Fibroblast of mammary gland (primary cell): Measurements from ENCODE around the gene CCDC126.
"Not testable (repeated sequence)": the region's sequence is repeated elsewhere in the genome, so short reads cannot be mapped to it uniquely, and the experiment has no call there.

Experiments
- DNase-seq: peaks from one replicate; pipeline ENCODE4 v3.0.0-alpha.2; 2010; ENCODE audit warnings: low read depth
- H3K4me3 ChIP-seq: 2 replicates; pipeline ENCODE4 v1.5.1; 2011; ENCODE audit warnings: low read depth, mild to moderate bottlenecking, low read length, moderate library complexity; ENCODE audit not compliant: control insufficient read depth
- TF ChIP-seq, protein P1 (sequence below): conservative IDR thresholded peaks from 2 replicates; pipeline ENCODE4 v1.5.1; 2011; ENCODE audit warnings: low read depth, low read length, inconsistent platforms; ENCODE audit not compliant: control insufficient read depth, insufficient read depth

The CCDC126 gene, protein sequence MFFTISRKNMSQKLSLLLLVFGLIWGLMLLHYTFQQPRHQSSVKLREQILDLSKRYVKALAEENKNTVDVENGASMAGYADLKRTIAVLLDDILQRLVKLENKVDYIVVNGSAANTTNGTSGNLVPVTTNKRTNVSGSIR

DNA sequence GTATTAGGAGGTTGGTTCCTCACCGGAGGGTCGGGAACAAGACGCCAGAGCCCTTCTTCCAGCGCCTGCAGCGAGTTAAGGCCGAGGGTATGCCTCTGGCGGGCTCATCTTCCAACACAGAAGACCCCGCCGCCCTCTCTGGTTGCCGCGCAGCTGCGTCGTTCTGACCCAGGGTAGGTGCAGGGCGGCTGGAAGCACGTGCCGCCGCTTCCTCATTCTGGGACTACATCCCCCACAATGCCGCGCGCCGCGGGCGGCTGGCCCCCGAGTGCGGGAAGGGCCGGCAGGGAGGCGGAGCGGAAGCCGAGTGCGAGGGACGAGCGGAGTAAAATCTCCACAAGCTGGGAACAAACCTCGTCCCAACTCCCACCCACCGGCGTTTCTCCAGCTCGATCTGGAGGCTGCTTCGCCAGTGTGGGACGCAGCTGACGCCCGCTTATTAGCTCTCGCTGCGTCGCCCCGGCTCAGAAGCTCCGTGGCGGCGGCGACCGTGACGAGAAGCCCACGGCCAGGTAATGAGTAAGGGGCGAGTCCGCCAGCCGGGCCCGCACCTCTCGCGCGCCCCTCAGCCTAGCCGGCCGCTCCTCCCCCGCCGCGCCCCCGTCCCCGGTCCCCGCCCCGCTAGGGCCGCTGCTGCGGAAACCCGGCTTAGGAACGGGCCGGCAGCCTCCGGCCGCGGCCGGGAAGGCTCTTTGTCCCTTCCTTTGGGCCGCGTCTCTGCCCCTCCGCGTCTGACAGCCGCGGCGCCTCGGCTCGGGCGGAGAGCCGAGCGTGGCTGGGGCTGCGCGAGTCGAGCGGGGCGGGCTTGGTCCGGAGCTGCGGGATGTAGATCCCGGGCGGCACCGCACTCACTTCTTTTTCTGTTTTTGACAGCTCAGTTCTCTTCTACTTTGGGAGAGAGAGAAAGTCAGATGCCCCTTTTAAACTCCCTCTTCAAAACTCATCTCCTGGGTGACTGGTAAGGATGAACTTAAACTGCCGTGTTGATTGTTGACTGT is at the start of gene CCDC126:
Gene CCDC126, plus strand, starts transcription at position 289 of the 998 bp plus-strand sequence. CDS start 13,934 bp downstream, outside the sequence.
- peak; percentile 85 for DNase-seq
- H3K4me3 ChIP-seq, result peak within 1 kb of the TSS; percentile 58
- TF ChIP-seq, protein P1, sequence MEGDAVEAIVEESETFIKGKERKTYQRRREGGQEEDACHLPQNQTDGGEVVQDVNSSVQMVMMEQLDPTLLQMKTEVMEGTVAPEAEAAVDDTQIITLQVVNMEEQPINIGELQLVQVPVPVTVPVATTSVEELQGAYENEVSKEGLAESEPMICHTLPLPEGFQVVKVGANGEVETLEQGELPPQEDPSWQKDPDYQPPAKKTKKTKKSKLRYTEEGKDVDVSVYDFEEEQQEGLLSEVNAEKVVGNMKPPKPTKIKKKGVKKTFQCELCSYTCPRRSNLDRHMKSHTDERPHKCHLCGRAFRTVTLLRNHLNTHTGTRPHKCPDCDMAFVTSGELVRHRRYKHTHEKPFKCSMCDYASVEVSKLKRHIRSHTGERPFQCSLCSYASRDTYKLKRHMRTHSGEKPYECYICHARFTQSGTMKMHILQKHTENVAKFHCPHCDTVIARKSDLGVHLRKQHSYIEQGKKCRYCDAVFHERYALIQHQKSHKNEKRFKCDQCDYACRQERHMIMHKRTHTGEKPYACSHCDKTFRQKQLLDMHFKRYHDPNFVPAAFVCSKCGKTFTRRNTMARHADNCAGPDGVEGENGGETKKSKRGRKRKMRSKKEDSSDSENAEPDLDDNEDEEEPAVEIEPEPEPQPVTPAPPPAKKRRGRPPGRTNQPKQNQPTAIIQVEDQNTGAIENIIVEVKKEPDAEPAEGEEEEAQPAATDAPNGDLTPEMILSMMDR, result no peak

DNA sequence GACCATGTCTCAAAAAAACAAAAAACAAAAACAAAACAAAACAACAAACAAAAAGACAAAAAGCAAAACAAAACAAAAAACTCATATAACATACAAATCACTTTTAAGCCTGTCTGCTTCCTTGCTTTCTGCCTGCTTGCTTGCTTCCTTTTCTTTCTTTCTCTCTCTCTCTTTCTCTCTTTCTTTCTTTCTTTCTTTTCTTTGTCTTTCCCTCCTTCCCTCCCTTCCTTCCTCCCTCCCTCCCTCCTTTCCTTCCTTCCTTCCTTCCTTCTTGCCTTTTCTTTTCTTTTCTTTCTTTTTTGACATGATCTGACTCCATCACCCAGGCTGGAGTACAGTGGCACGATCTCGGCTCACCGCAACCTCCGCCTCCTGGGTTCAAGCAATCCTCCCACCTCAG is 49.5 kb upstream of the CCDC126 start:
- no peak overlapping the region for H3K4me3 ChIP-seq
- no peak for DNase-seq
- TF ChIP-seq, protein P1, result no peak

DNA sequence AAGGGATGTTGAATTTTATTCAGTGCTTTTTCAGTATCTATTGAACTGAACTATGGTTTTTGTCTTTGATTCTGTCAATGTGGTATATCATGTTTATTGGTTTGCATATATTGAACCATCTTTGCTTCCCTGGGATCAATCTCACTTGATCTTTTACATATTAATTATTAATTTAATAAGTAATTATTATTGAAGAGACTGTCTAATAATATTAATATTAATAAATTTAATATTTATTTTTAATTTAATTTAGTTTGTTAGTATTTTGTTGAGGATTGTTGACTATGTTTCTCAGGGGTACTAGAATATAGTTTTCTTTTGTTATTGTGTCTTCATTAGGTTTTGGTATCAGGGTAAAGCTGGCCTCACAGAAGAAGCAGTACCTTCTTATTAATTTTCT is 38.9 kb upstream of the CCDC126 start:
- TF ChIP-seq, protein P1, result no peak
- H3K4me3 ChIP-seq, result no peak overlapping the region
- DNase-seq, result no peak

DNA sequence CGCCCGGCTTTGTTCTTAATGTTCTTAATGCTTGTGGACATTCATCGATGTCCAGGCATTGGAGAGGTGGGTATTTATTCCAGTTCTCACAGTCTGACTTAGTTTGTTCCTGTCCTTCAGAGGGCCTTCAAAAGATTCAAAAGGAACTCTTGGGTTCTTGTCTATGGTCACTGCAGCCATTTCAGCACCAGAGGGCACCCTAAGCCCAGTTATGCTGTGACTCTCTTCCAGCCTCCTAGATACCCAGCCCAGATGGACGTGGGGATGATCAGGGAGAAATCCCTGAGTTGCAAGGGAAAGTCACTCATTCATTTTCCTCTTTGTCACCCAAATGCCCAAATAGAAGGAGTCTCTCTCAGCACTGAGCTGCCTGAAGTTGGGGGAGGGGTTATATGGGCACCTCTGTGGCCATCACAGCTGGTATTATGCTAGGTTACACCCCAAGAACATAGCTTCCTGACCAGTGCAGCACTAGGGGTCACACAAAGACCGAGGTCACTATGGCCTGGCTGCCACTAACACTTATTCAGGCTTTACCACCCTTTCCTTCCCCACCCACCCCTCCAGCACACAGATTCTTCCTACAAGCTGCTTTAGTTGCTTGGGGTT is 26.5 kb upstream of the CCDC126 start:
- no peak overlapping the region for H3K4me3 ChIP-seq
- DNase-seq, result peak; percentile 75
- TF ChIP-seq, protein P1, result peak; percentile 92

DNA sequence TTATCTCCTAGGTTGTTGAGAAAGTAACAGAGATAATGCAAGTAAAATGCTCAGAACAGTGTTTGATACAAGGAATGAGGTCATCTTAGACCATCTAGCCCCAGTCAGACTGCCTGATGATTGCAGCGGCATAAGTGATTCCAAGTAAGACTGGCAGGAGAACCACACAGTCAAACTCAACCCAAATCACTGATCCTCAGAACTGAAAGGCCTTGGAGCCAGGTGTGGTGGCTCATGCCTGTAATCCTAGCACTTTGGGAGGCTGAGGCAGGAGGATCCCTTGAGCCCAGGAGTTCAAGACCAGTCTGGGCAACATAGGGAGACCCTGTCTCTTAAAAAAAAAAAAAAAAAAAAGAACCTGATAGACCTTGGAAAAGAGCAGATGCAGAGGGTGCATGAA is 15.2 kb upstream of the CCDC126 start:
- not testable (repeated sequence) for H3K4me3 ChIP-seq, DNase-seq

DNA sequence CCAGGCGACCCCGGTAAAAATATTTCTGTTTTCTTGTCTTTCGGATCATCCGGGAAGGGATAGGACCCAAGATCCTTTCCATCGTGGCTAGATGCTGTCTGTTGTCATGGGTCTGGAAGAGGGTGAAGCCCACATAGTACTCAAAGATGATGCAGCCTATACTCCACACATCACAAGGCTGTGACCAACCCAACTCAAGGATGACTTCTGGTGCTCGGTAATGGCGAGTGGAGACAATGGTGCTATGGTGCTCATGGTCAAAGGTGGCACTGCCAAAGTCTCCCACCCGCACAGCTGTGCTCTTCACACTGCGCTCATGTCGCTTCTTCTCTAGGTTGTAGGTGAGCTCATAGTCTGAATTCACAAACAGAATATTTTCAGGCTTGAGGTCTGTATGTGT is 11.9 kb upstream of the CCDC126 start:
- not testable (repeated sequence) for DNase-seq, H3K4me3 ChIP-seq

DNA sequence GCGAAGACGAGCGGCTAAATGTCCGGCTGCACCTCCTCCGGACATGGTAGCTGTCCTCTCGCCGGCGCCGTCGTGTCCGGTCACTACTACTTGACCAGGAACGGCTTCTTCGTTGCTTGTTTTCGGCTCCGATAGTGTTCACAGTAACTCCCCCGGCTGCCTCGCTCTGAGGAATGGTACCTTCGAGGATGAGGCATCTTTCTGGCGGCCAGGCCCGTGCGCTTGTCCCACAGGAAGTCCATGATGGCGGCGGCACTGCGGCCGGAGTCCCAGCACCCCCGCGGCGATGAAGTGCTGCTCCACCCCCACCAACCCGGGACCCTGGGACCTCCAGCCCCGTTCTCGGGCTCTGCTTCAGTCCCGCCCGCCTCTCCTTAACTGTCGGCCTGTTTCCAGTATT is 11.0 kb upstream of the CCDC126 start:
- H3K4me3 ChIP-seq, result no peak overlapping the region
- TF ChIP-seq, protein P1, result no peak
- DNase-seq, result no peak
